GM12878 (cell line): ENCODE data around the gene FICD. TPM values are rescaled to one million over a fixed set of nuclear protein-coding genes. Genes with fewer than 3 reads are reported as not detected.

Experiments used
- ATAC-seq: fragments of 200-7000 bp; cut with Tn5 transposase; 3 replicates; pipeline ENCODE4 v1.9.1; 2020; ENCODE audit warnings: mild to moderate bottlenecking, moderate library complexity
- BruUV-seq: library from RNA; stranded (reverse); fragments of 400-500 nt; replicated peaks from 2 replicates; lab custom pipeline; 2021; lab: Mats Ljungman, UMichigan
- CTCF ChIA-PET: fragments of 300-600 bp; sonication (Branson Sonifier 250); formaldehyde crosslinking; extraction: SDS; loops from one replicate; lab custom pipeline; 2021; ENCODE audit warnings: inconsistent platforms; lab: Yijun Ruan, JAX
- POLR2A ChIA-PET: fragments of 350-600 bp; formaldehyde crosslinking; extraction: SDS; loops from one replicate; lab custom pipeline; 2021; ENCODE audit warnings: inconsistent platforms; lab: Charles Lee
- RAD21 ChIA-PET: fragments of 300-600 bp; sonication (Branson Sonifier 250); formaldehyde crosslinking; loops from one replicate; lab custom pipeline; 2023; ENCODE audit warnings: antibody characterized with exemption; ENCODE audit not compliant: unreplicated experiment; lab: Charles Lee
- SMC1A ChIA-PET: fragments of 300-600 bp; sonication (Branson Sonifier 250); formaldehyde crosslinking; loops from one replicate; lab custom pipeline; 2023; ENCODE audit not compliant: unreplicated experiment, uncharacterized antibody; lab: Charles Lee
- DNase-seq: peaks from one replicate; pipeline ENCODE4 v3.0.0-alpha.2; 2011; ENCODE audit warnings: low read depth, low spot score
- FAIRE-seq: peaks from 3 replicates; lab custom pipeline; 2011; peaks lifted over from hg19 to GRCh38; lab: Jason Lieb, UNC
- H2AFZ ChIP-seq: 2 replicates; pipeline ENCODE4 v1.6.0; 2011; ENCODE audit warnings: low read depth, low read length, control low read depth; ENCODE audit not compliant: control insufficient read depth
- H3K27ac ChIP-seq: 2 replicates; pipeline ENCODE4 v1.5.1; 2011; ENCODE audit warnings: control low read depth; ENCODE audit not compliant: control insufficient read depth, insufficient read depth
- H3K27me3 ChIP-seq, 2 experiments: replicated peaks in 1 of 2; 2 replicates each; pipeline versions ENCODE4 v1.6.0 to v1.6.1; 2011; ENCODE audit warnings: low read length in 1 of 2; ENCODE audit not compliant: control insufficient read depth in 2 of 2, insufficient read depth in 2 of 2
- H3K36me3 ChIP-seq, 2 experiments: 2 replicates each; pipeline ENCODE4 v1.5.1; 2011; ENCODE audit warnings: low read length in 1 of 2; ENCODE audit not compliant: control insufficient read depth in 2 of 2, insufficient read depth in 2 of 2
- H3K4me1 ChIP-seq: 2 replicates; pipeline ENCODE4 v1.6.1; 2011; ENCODE audit warnings: mild to moderate bottlenecking, low read length, moderate library complexity, mixed read lengths; ENCODE audit not compliant: control insufficient read depth, insufficient read depth
- H3K4me2 ChIP-seq: 2 replicates; pipeline ENCODE4 v1.6.0; 2011; ENCODE audit warnings: control low read depth; ENCODE audit not compliant: control insufficient read depth, insufficient read depth
- H3K4me3 ChIP-seq: fragments of 200-600 bp; sonication (generic); 2 replicates; pipeline ENCODE4 v1.5.1; 2016
- H3K79me2 ChIP-seq: 2 replicates; pipeline ENCODE4 v1.6.0; 2011; ENCODE audit warnings: low read length; ENCODE audit not compliant: control insufficient read depth, insufficient read depth
- H3K9ac ChIP-seq: 2 replicates; pipeline ENCODE4 v1.8.0; 2011; ENCODE audit warnings: low read length, control low read depth, mixed read lengths; ENCODE audit not compliant: control insufficient read depth, insufficient read depth
- H3K9me3 ChIP-seq: replicated peaks from 3 replicates; pipeline ENCODE4 v1.5.1; 2011; ENCODE audit warnings: mild to moderate bottlenecking, low read length; ENCODE audit not compliant: control insufficient read depth, insufficient read depth
- H4K20me1 ChIP-seq: 2 replicates; pipeline ENCODE4 v1.6.0; 2011; ENCODE audit not compliant: control insufficient read depth, insufficient read depth
- BHLHE40 ChIP-seq, 2 experiments: fragments of 450-650 bp in 1 of 2; IDR thresholded peaks; 2 replicates each; pipeline ENCODE4 v1.6.1; 2011 to 2017; ENCODE audit warnings: low read depth in 2 of 2, borderline replicate concordance in 1 of 2, improper control_type of control experiment in 1 of 2, low read length in 1 of 2, mild to moderate bottlenecking in 1 of 2
- EGR1 ChIP-seq, 2 experiments: IDR thresholded peaks; 1 replicate in 1 of 2; 2 replicates in 1 of 2; pipeline ENCODE4 v1.6.1; 2011 to 2012; ENCODE audit warnings: low read depth in 2 of 2, low read length in 2 of 2, borderline replicate concordance in 1 of 2, mild to moderate bottlenecking in 1 of 2, moderate library complexity in 1 of 2
- MEF2B ChIP-seq: fragments of 450-650 bp; IDR thresholded peaks from 2 replicates; pipeline ENCODE4 v1.6.1; 2018; ENCODE audit warnings: mild to moderate bottlenecking, moderate library complexity; ENCODE audit not compliant: partially characterized antibody, poor library complexity, severe bottlenecking
- NR2F1 ChIP-seq: fragments of 450-650 bp; conservative IDR thresholded peaks from 2 replicates; pipeline ENCODE4 v1.6.1; 2017; ENCODE audit warnings: mild to moderate bottlenecking
- PML ChIP-seq: IDR thresholded peaks from 2 replicates; pipeline ENCODE4 v1.6.1; 2012; ENCODE audit warnings: low read length, inconsistent platforms
- TCF12 ChIP-seq: IDR thresholded peaks from 2 replicates; pipeline ENCODE4 v1.6.1; 2011; ENCODE audit warnings: low read depth, mild to moderate bottlenecking, low read length
- USF1 ChIP-seq: IDR thresholded peaks from 2 replicates; pipeline ENCODE4 v1.6.1; 2011; ENCODE audit warnings: borderline replicate concordance, low read depth, mild to moderate bottlenecking, moderate library complexity, mixed read lengths, low read length; ENCODE audit not compliant: insufficient read depth; ENCODE audit errors: extremely low read length
- ZBED1 ChIP-seq: IDR thresholded peaks from 2 replicates; pipeline ENCODE4 v1.6.1; 2016; ENCODE audit warnings: borderline replicate concordance
- WGBS: methylation state at CpG from one replicate; pipeline ENCODE4 v1.1.6; 2016; ENCODE audit warnings: low lambda C conversion rate; ENCODE audit not compliant: insufficient replicate concordance, insufficient coverage; ENCODE audit errors: missing lambda C conversion rate; 5-methylcytosine and 5-hydroxymethylcytosine counted together
- in situ Hi-C: fragments of 300-500 bp; cut with MboI; formaldehyde crosslinking; loops from 9 replicates; pipeline ENCODE4 v1.14.3; 2018; ENCODE audit warnings: mixed read lengths
- intact Hi-C: fragments of 100-400 bp; cut with micrococcal nuclease; formaldehyde crosslinking; loops from one replicate; pipeline ENCODE4 v1.14.2; 2022; ENCODE audit not compliant: unreplicated experiment
- polyA plus RNA-seq, 11 experiments: library from polyadenylated mRNA; depleted of rRNA in 4 of 11; unstranded in 6 of 11; stranded (reverse) in 5 of 11; fragments of >200 nt; fragmentation: Nextera tagmentation in 4 of 11; fragmentation: Illumina TruSeq in 1 of 11; extraction: Ambion mirVana in 4 of 11; extraction: Trizol in 1 of 11; gene quantifications; 1 replicate in 1 of 11; 2 replicates in 10 of 11; pipeline versions ENCODE4 v1.2.1 to v1.2.3, GENCODE V29; 2011 to 2016; ENCODE audit warnings: inconsistent platforms in 2 of 11, missing spikeins in 2 of 11, low read depth in 1 of 11
- total RNA-seq, 4 experiments: library from RNA; depleted of rRNA in 3 of 4; stranded (reverse); fragments of >200 nt in 3 of 4; fragmentation: Illumina TruSeq in 1 of 4; extraction: Trizol in 1 of 4; gene quantifications; 2 replicates each; pipeline versions ENCODE4 v1.2.1 to v1.2.3, GENCODE V29; 2013 to 2021
- TF ChIP-seq, protein P1 (sequence below): fragments of 450-650 bp; IDR thresholded peaks from 2 replicates; pipeline ENCODE4 v1.6.1; 2017; ENCODE audit warnings: mild to moderate bottlenecking, low read depth, inconsistent platforms; ENCODE audit not compliant: poor library complexity, severe bottlenecking
- TF ChIP-seq, protein P2 (sequence below): fragments of 450-650 bp; IDR thresholded peaks from 2 replicates; pipeline ENCODE4 v1.6.1; 2016; ENCODE audit warnings: mild to moderate bottlenecking

FICD gene
- total and polyA plus RNA-seq, 10 of the 15 experiments (the other 5 are each of a cell fraction or from before 2014, with no cell fraction given): 1.1 to 9.4 (median 4.3) TPM

GRCh38 chr12:108477055-108477880 is 37.8 kb upstream of the FICD start:
- CTCF ChIA-PET: no interaction called here
- no peak overlapping the region for H3K27ac ChIP-seq
- no peaks in the 10 kb centered on the region for H3K9me3 ChIP-seq
- in situ Hi-C loops: no loop called here
- no peaks in the 10 kb centered on the region for H3K79me2 ChIP-seq
- intact Hi-C loops: no loop called here
- no peak for ATAC-seq
- FAIRE-seq: no peak
- no peaks in the 10 kb centered on the region for H3K36me3 ChIP-seq
- no peaks in the 10 kb centered on the region for H3K4me1 ChIP-seq
- no peak for TF ChIP-seq NR2F1
- TF ChIP-seq ZBED1: no peak
- TF ChIP-seq TCF12: no peak
- TF ChIP-seq BHLHE40 (IDR thresholded peaks at IDR 0.05; ENCODE audit: borderline replicate concordance in 1 of 2, low read depth in 2 of 2, low read length in 1 of 2): no peak
- TF ChIP-seq EGR1 (IDR thresholded peaks at IDR 0.05; ENCODE audit: borderline replicate concordance in 1 of 2, low read depth in 2 of 2, low read length in 2 of 2): no peak
- no peak for TF ChIP-seq MEF2B
- TF ChIP-seq PML: no peak
- TF ChIP-seq USF1: no peak
- TF ChIP-seq, protein P1, sequence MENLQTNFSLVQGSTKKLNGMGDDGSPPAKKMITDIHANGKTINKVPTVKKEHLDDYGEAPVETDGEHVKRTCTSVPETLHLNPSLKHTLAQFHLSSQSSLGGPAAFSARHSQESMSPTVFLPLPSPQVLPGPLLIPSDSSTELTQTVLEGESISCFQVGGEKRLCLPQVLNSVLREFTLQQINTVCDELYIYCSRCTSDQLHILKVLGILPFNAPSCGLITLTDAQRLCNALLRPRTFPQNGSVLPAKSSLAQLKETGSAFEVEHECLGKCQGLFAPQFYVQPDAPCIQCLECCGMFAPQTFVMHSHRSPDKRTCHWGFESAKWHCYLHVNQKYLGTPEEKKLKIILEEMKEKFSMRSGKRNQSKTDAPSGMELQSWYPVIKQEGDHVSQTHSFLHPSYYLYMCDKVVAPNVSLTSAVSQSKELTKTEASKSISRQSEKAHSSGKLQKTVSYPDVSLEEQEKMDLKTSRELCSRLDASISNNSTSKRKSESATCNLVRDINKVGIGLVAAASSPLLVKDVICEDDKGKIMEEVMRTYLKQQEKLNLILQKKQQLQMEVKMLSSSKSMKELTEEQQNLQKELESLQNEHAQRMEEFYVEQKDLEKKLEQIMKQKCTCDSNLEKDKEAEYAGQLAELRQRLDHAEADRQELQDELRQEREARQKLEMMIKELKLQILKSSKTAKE: no peak
- TF ChIP-seq, protein P2, sequence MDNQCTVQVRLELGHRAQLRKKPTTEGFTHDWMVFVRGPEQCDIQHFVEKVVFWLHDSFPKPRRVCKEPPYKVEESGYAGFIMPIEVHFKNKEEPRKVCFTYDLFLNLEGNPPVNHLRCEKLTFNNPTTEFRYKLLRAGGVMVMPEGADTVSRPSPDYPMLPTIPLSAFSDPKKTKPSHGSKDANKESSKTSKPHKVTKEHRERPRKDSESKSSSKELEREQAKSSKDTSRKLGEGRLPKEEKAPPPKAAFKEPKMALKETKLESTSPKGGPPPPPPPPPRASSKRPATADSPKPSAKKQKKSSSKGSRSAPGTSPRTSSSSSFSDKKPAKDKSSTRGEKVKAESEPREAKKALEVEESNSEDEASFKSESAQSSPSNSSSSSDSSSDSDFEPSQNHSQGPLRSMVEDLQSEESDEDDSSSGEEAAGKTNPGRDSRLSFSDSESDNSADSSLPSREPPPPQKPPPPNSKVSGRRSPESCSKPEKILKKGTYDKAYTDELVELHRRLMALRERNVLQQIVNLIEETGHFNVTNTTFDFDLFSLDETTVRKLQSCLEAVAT: no peak
- TF ChIP-seq, all 136 proteins: peak for 0
- H2AFZ ChIP-seq: no peak overlapping the region
- H3K27me3 ChIP-seq: no peaks in the 10 kb centered on the region
- ChIA-PET RAD21 (no interaction called here), SMC1A (no interaction called here), POLR2A (no interaction called here)
- no peaks in the 10 kb centered on the region for H4K20me1 ChIP-seq
- no TSS peak for BruUV-seq
- H3K9ac ChIP-seq: no peak overlapping the region
- 41% methylated on average over 11 of the region's 11 CpGs for WGBS
- no peak overlapping the region for H3K4me2 ChIP-seq
- DNase-seq: no peak
- no peak overlapping the region for H3K4me3 ChIP-seq
